ENCODE data around the gene SRF.

- no peak for TF ChIP-seq CTCF (IDR thresholded peaks at IDR 0.05)
- TF ChIP-seq POLR2A (IDR thresholded peaks at IDR 0.05): no peak
Observed at GRCh38 chr6:43129434-43130194, 41.5 kb upstream of the SRF start.
